Measurements from ENCODE around the gene TMEM132C.

DNA sequence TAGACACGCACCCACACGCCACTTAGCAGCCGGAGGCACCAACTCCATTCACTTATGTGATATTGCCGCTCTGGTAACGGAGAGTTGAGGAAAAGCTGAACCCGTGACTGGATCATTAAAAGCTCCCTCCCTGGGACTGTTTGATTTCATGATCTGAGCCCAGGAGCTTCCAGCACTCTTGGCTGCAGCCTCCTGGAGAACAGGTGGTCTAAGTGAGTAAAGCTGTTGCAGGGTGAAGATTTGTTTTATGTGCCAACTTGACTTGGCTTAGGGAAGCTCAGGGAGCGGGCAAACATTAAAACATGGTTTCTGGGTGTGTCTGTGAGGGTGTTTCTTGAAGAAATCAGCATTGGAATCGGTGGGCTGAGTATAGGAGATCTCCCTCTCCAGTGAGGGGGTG, 16.9 kb upstream of the TMEM132C start:
- TF ChIP-seq, protein P1, sequence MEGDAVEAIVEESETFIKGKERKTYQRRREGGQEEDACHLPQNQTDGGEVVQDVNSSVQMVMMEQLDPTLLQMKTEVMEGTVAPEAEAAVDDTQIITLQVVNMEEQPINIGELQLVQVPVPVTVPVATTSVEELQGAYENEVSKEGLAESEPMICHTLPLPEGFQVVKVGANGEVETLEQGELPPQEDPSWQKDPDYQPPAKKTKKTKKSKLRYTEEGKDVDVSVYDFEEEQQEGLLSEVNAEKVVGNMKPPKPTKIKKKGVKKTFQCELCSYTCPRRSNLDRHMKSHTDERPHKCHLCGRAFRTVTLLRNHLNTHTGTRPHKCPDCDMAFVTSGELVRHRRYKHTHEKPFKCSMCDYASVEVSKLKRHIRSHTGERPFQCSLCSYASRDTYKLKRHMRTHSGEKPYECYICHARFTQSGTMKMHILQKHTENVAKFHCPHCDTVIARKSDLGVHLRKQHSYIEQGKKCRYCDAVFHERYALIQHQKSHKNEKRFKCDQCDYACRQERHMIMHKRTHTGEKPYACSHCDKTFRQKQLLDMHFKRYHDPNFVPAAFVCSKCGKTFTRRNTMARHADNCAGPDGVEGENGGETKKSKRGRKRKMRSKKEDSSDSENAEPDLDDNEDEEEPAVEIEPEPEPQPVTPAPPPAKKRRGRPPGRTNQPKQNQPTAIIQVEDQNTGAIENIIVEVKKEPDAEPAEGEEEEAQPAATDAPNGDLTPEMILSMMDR (IDR thresholded peaks at IDR 0.05; ENCODE audit: insufficient read depth, low read length, poor library complexity, severe bottlenecking) = no peak
- TF ChIP-seq EZH2phosphoT487 (conservative IDR thresholded peaks at IDR 0.05; ENCODE audit: low read length) = no peak
